HepG2 (cell line): ENCODE data around the gene FTCD. TPM values are rescaled to one million over a fixed set of nuclear protein-coding genes. Genes with fewer than 3 reads are reported as not detected.

Experiments used
- ATAC-seq: fragments of 200-7000 bp; cut with Tn5 transposase; 3 replicates; pipeline ENCODE4 v1.9.1; 2020; ENCODE audit warnings: mild to moderate bottlenecking, moderate library complexity
- BruUV-seq: library from RNA; stranded (reverse); fragments of 400-500 nt; replicated peaks from 2 replicates; lab custom pipeline; 2021; lab: Mats Ljungman, UMichigan
- CTCF ChIA-PET: fragments of 300-600 bp; formaldehyde crosslinking; extraction: SDS; loops from one replicate; lab custom pipeline; 2021; ENCODE audit warnings: low total read pairs, inconsistent platforms, low intra/inter-chr PET ratio; lab: Yijun Ruan, JAX
- POLR2A ChIA-PET: fragments of 350-600 bp; sonication (Branson Sonifier 250); formaldehyde crosslinking; loops from one replicate; lab custom pipeline; 2020; ENCODE audit warnings: antibody characterized with exemption, inconsistent platforms; lab: Yijun Ruan, JAX
- DNase-seq: peaks from one replicate; pipeline ENCODE4 v3.0.0-alpha.2; 2015; ENCODE audit warnings: low spot score
- FAIRE-seq: peaks from 3 replicates; lab custom pipeline; 2011; peaks lifted over from hg19 to GRCh38; lab: Jason Lieb, UNC
- H2AFZ ChIP-seq: one replicate; pipeline ENCODE4 v1.6.1; 2011; ENCODE audit warnings: low read length, inconsistent platforms
- H3K27ac ChIP-seq: fragments of 300-600 bp; 3 replicates; pipeline ENCODE4 v1.8.0; 2011; ENCODE audit warnings: mixed run types, mild to moderate bottlenecking, mixed read lengths, low read length, inconsistent platforms; ENCODE audit not compliant: insufficient read depth; ENCODE audit errors: extremely low read length
- H3K27me3 ChIP-seq, 2 experiments: fragments of 200-600 bp in 1 of 2; 2 replicates in 1 of 2; 3 replicates in 1 of 2; pipeline versions ENCODE4 v1.6.0 to v1.8.0; 2011; ENCODE audit warnings: low read length in 2 of 2, mild to moderate bottlenecking in 2 of 2, moderate library complexity in 2 of 2, inconsistent platforms in 1 of 2; ENCODE audit not compliant: insufficient read depth in 2 of 2, control insufficient read depth in 1 of 2
- H3K36me3 ChIP-seq, 2 experiments: fragments of 200-600 bp in 1 of 2; replicated peaks in 1 of 2; 2 replicates in 1 of 2; 3 replicates in 1 of 2; pipeline versions ENCODE4 v1.5.1 to v1.8.0; 2011; ENCODE audit warnings: low read length in 2 of 2, inconsistent platforms in 1 of 2; ENCODE audit not compliant: insufficient read depth in 2 of 2, control insufficient read depth in 1 of 2
- H3K4me1 ChIP-seq: 2 replicates; pipeline ENCODE4 v1.5.1; 2012; ENCODE audit warnings: low read length, inconsistent platforms; ENCODE audit not compliant: insufficient read depth
- H3K4me2 ChIP-seq: 2 replicates; pipeline ENCODE4 v1.6.0; 2011; ENCODE audit warnings: low read depth, low read length, inconsistent platforms
- H3K4me3 ChIP-seq, 3 experiments: fragments of 200-600 bp in 1 of 3; sonication (generic), shearing (Covaris generic) in 1 of 3; replicated peaks in 1 of 3; 2 replicates each; pipeline ENCODE4 v1.5.1; 2011 to 2016; ENCODE audit warnings: low read length in 3 of 3, inconsistent platforms in 2 of 3, low read depth in 2 of 3, mild to moderate bottlenecking in 2 of 3, control low read depth in 1 of 3, mixed read lengths in 1 of 3; ENCODE audit not compliant: insufficient read depth in 1 of 3
- H3K79me2 ChIP-seq: one replicate; pipeline ENCODE4 v1.6.1; 2011; ENCODE audit warnings: low read length, inconsistent platforms; ENCODE audit not compliant: insufficient read depth
- H3K9ac ChIP-seq: 2 replicates; pipeline ENCODE4 v1.6.0; 2011; ENCODE audit warnings: mild to moderate bottlenecking, low read depth, low read length, inconsistent platforms; ENCODE audit not compliant: insufficient read depth
- H3K9me3 ChIP-seq: 2 replicates; pipeline ENCODE4 v1.5.1; 2012; ENCODE audit warnings: mild to moderate bottlenecking, low read length
- H4K20me1 ChIP-seq: 2 replicates; pipeline ENCODE4 v1.6.0; 2011; ENCODE audit warnings: inconsistent platforms, mild to moderate bottlenecking, low read length, moderate library complexity; ENCODE audit not compliant: insufficient read depth
- PHF21A ChIP-seq: sonication (generic); formaldehyde crosslinking; IDR thresholded peaks from 2 replicates; pipeline ENCODE4 v1.5.0; 2020; ENCODE audit warnings: mild to moderate bottlenecking, missing genetic modification reagents
- PLRG1 ChIP-seq: fragments of 450-650 bp; conservative IDR thresholded peaks from 2 replicates; pipeline ENCODE4 v1.6.1; 2016
- RFX3 ChIP-seq: IDR thresholded peaks from 2 replicates; pipeline ENCODE4 v1.6.1; 2016; ENCODE audit warnings: missing biosample characterization, missing genetic modification reagents
- RXRA ChIP-seq: sonication (generic); formaldehyde crosslinking; IDR thresholded peaks from 2 replicates; pipeline ENCODE4 v1.5.1; 2020; ENCODE audit warnings: missing genetic modification reagents
- ZNF598 ChIP-seq: sonication (generic); formaldehyde crosslinking; IDR thresholded peaks from 2 replicates; pipeline ENCODE4 v1.5.1; 2020; ENCODE audit warnings: mild to moderate bottlenecking, missing genetic modification reagents, borderline replicate concordance
- ZNF766 ChIP-seq: sonication (generic); formaldehyde crosslinking; IDR thresholded peaks from 2 replicates; pipeline ENCODE4 v1.5.0; 2020; ENCODE audit warnings: missing genetic modification reagents, borderline replicate concordance
- WGBS: methylation state at CpG from one replicate; pipeline ENCODE4 v1.1.6; 2017; ENCODE audit warnings: low lambda C conversion rate; 5-methylcytosine and 5-hydroxymethylcytosine counted together
- in situ Hi-C: cut with HindIII; loops from 2 replicates; pipeline ENCODE4 v1.10.0; 2017; ENCODE audit warnings: low pct_unique_long_range_greater_than_20kb; ENCODE audit not compliant: extremely low pct_ligation_motif_present
- intact Hi-C: fragments of 100-400 bp; cut with micrococcal nuclease; formaldehyde crosslinking; loops from one replicate; pipeline ENCODE4 v1.10.0; 2022; ENCODE audit not compliant: unreplicated experiment
- polyA plus RNA-seq, 8 experiments: library from polyadenylated mRNA; depleted of rRNA in 3 of 8; stranded (reverse) in 7 of 8; unstranded in 1 of 8; fragments of >200 nt; fragmentation: Illumina TruSeq in 4 of 8; extraction: Trizol in 4 of 8; gene quantifications; 2 replicates each; pipeline versions ENCODE4 v1.2.1 to v1.2.3, GENCODE V29; 2011 to 2016; ENCODE audit warnings: low read depth in 4 of 8, missing spikeins in 1 of 8, mixed read lengths in 1 of 8; ENCODE audit not compliant: insufficient read depth in 1 of 8
- total RNA-seq, 5 experiments: library from RNA; depleted of rRNA; stranded (reverse); fragments of >200 nt; fragmentation: Illumina TruSeq; extraction: Trizol; gene quantifications; 2 replicates each; pipeline ENCODE4 v1.2.3, GENCODE V29; 2016; ENCODE audit warnings: low read depth in 1 of 5
- TF ChIP-seq, protein P1 (sequence below): sonication (generic); formaldehyde crosslinking; IDR thresholded peaks from 2 replicates; pipeline ENCODE4 v1.5.1; 2020; ENCODE audit warnings: mild to moderate bottlenecking, missing genetic modification reagents, moderate library complexity
- TF ChIP-seq, protein P2 (sequence below): sonication (generic); formaldehyde crosslinking; IDR thresholded peaks from 2 replicates; pipeline ENCODE4 v1.8.0; 2022; ENCODE audit warnings: missing genetic modification reagents, mild to moderate bottlenecking, inconsistent platforms, borderline replicate concordance
- TF ChIP-seq, protein P3 (sequence below): sonication (generic); formaldehyde crosslinking; IDR thresholded peaks from 2 replicates; pipeline ENCODE4 v1.4.0; 2020; ENCODE audit warnings: mild to moderate bottlenecking, missing genetic modification reagents
- TF ChIP-seq, protein P4 (sequence below): sonication (generic); formaldehyde crosslinking; conservative IDR thresholded peaks from 2 replicates; pipeline ENCODE4 v1.8.0; 2022; ENCODE audit warnings: low read depth, missing genetic modification reagents

Gene FTCD
- total and polyA plus RNA-seq, 2 of the 13 experiments (the other 11 are each of a cell fraction or from before 2014, with no cell fraction given): 75.7 to 105 TPM

DNA sequence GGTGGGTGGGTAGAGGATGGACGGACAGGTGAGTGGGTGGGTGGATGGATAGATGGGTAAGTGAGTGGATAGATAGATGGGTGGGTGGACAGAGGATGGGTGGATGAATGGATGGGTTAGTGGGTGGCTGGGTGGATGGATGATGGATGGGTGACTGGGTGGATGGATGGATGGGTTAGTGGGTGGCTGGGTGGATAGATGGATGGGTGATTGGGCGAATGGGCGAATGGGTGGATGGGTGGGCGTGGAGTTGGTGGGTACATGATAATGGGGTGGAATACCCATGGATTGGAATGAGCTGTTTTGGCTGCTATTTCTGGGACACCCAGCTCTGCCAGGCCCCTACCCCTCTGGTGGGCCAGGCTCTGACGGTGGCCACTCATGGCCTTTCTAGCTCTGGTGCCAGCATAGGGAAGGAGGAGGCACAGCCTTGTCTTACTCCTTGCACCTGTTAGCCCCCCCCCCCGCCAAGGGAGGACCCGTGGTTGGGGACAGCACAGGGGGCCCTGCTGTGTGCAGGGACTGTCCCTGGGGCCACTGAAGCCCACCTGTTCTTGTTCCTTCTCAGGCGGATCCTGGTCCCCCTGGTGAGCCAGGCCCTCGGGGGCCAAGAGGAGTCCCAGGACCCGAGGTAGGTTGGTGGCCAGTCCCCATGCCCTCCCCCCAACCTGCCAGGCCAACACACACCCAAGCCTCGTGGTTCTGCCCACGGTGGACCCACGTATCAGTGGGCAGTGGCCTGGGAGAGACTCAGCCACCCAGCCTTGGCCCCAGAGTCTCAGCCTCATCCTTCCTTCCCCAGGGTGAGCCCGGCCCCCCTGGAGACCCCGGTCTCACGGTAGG is 31.1 kb downstream of the FTCD start:
- no peak overlapping the region for H3K27ac ChIP-seq
- no peaks in the 10 kb centered on the region for H3K9me3 ChIP-seq
- H3K36me3 ChIP-seq: no peaks in the 10 kb centered on the region
- WGBS: 41% methylated on average over 7 of the region's 16 CpGs
- DNase-seq: no peak
- BruUV-seq: no TSS peak
- no peak for FAIRE-seq
- ATAC-seq: no peak
- intact Hi-C loops (no loop called here), in situ Hi-C loops (loop anchor here (5.0 kb wide), 1 partner anchor 152 kb away; no protein-coding TSS in a partner anchor)
- H2AFZ ChIP-seq: no peak overlapping the region
- no peaks in the 10 kb centered on the region for H4K20me1 ChIP-seq
- no peak overlapping the region for H3K4me2 ChIP-seq
- POLR2A ChIA-PET: no interaction called here
- H3K4me1 ChIP-seq: no peaks in the 10 kb centered on the region
- TF ChIP-seq, protein P1, sequence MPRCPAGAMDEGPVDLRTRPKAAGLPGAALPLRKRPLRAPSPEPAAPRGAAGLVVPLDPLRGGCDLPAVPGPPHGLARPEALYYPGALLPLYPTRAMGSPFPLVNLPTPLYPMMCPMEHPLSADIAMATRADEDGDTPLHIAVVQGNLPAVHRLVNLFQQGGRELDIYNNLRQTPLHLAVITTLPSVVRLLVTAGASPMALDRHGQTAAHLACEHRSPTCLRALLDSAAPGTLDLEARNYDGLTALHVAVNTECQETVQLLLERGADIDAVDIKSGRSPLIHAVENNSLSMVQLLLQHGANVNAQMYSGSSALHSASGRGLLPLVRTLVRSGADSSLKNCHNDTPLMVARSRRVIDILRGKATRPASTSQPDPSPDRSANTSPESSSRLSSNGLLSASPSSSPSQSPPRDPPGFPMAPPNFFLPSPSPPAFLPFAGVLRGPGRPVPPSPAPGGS: no peak
- H3K27me3 ChIP-seq: peaks cover 1 to 6% of the 10 kb centered on the region in 2 experiments; a peak in 1 of 5 replicates
- CTCF ChIA-PET: no interaction called here
- no peak overlapping the region for H3K9ac ChIP-seq
- no peaks in the 10 kb centered on the region for H3K79me2 ChIP-seq
- no peak overlapping the region for H3K4me3 ChIP-seq

DNA sequence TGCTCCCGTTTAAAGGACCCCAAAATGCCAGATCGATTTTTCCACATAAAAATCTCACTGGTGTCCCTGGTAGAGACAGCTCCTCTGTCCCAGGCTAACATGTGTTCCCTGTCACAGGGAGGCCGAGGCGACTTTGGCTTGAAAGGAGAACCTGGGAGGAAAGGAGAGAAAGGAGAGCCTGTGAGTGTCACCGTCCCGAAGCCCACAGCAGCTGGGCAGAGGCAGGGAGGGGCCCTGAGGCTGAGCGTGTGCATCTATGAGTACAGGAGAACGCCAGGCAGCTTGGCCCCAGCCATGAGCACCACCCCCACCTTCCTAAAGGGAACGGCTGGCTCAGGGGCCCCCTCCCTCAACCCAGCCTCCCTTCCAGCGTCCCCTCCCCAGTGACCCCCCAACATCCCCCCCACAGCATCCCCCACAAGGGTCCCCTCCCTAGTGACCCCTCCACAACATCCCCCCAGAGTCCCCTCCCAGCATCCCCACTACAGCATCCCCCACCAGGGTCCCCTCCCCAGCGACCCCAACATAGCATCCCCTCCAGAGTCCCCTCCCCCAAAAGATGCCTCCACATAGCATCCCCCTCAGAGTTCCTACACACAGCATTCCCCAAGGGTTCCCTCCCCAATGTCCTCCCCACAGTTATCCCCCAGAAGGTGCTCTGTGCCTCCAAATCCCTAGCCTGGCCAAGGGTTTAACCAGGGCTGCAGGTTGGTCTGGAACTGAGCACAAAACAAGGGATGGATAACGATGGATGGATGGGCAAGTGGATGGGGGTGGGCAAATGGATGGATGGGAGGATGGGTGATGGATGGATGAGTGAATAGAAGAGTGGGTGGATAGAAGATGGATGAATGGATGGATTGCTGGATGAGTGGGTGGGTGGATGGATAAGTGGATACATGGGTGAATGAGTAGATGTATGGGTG is 32.4 kb downstream of the FTCD start:
- in situ Hi-C loops (loop anchor here (5.0 kb wide), 1 partner anchor 151 kb away; no protein-coding TSS in a partner anchor), intact Hi-C loops (no loop called here)
- Histone ChIP-seq H3K4me1 (no peaks in the 10 kb centered on the region), H3K79me2 (no peaks in the 10 kb centered on the region), H3K9me3 (no peaks in the 10 kb centered on the region), H3K27me3 (peaks cover 1 to 19% of the 10 kb centered on the region in 2 experiments; a peak in 2 of 5 replicates), H3K36me3 (no peaks in the 10 kb centered on the region), H3K4me2 (no peak overlapping the region), H2AFZ (no peak overlapping the region), H3K9ac (no peak overlapping the region), H4K20me1 (no peaks in the 10 kb centered on the region), H3K27ac (no peak overlapping the region), H3K4me3 (no peak overlapping the region)
- 37% methylated on average over 8 of the region's 12 CpGs for WGBS
- DNase-seq: no peak
- POLR2A ChIA-PET: no interaction called here
- no peak for FAIRE-seq
- ATAC-seq: no peak
- no TSS peak for BruUV-seq
- CTCF ChIA-PET: no interaction called here
- TF ChIP-seq PHF21A (CRISPR knock-in tag) (no peak), ZNF766 (CRISPR knock-in tag) (no peak), ZNF598 (no peak), PLRG1 (no peak), RXRA (CRISPR knock-in tag) (no peak), RFX3 (CRISPR knock-in tag) (no peak)
- TF ChIP-seq, protein P2, sequence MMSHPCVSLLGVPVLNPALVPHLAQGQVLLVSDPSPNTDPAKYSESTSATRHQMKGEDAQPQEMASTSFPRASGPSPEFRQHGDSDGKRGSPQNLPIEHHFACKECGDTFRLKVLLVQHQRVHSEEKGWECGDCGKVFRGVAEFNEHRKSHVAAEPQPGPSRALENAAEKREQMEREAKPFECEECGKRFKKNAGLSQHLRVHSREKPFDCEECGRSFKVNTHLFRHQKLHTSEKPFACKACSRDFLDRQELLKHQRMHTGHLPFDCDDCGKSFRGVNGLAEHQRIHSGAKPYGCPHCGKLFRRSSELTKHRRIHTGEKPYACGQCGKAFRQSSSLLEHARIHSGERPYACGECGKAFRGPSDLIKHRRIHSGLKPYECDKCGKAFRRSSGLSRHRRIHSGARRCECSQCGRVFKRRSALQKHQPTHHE (CRISPR knock-in tag): no peak
- TF ChIP-seq, protein P3, sequence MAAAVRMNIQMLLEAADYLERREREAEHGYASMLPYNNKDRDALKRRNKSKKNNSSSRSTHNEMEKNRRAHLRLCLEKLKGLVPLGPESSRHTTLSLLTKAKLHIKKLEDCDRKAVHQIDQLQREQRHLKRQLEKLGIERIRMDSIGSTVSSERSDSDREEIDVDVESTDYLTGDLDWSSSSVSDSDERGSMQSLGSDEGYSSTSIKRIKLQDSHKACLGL (CRISPR knock-in tag): no peak
- TF ChIP-seq, protein P4, sequence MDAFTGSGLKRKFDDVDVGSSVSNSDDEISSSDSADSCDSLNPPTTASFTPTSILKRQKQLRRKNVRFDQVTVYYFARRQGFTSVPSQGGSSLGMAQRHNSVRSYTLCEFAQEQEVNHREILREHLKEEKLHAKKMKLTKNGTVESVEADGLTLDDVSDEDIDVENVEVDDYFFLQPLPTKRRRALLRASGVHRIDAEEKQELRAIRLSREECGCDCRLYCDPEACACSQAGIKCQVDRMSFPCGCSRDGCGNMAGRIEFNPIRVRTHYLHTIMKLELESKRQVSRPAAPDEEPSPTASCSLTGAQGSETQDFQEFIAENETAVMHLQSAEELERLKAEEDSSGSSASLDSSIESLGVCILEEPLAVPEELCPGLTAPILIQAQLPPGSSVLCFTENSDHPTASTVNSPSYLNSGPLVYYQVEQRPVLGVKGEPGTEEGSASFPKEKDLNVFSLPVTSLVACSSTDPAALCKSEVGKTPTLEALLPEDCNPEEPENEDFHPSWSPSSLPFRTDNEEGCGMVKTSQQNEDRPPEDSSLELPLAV: no peak
